SK-MEL-5 (cell line): Measurements from ENCODE around the gene MBTPS1. TPM values are rescaled to one million over a fixed set of nuclear protein-coding genes. Genes with fewer than 3 reads are reported as not detected.

Experiments
- DNase-seq: peaks from one replicate; pipeline ENCODE4 v3.0.0-alpha.2; 2016; ENCODE audit warnings: low read depth, low spot score
- in situ Hi-C: cut with HindIII; loops from 2 replicates; pipeline ENCODE4 v1.10.0; 2016; ENCODE audit warnings: low sequenced_read_pairs, high pct_unique_total_duplicates, low pct_unique_long_range_greater_than_20kb
- polyA plus RNA-seq, 2 experiments: library from polyadenylated mRNA; depleted of rRNA; stranded (reverse); fragments of >200 nt; gene quantifications; 2 replicates each; pipeline ENCODE4 v1.2.3, GENCODE V29; 2015
- total RNA-seq: library from RNA; depleted of rRNA; stranded (reverse); fragments of >200 nt; shearing (Covaris generic); gene quantifications from 2 replicates; pipeline ENCODE4 v1.2.3, GENCODE V29; 2014; rRNA removed

The MBTPS1 gene
- 48.7 and 52.3 TPM in 2 replicates for total RNA-seq
- polyA plus RNA-seq (2015; cell fraction: cytosol; rRNA removed), result 88.9 and 112 TPM in 2 replicates
- 90.3 and 122 TPM in 2 replicates for polyA plus RNA-seq (2015; cell fraction: nucleus; rRNA removed)

DNA sequence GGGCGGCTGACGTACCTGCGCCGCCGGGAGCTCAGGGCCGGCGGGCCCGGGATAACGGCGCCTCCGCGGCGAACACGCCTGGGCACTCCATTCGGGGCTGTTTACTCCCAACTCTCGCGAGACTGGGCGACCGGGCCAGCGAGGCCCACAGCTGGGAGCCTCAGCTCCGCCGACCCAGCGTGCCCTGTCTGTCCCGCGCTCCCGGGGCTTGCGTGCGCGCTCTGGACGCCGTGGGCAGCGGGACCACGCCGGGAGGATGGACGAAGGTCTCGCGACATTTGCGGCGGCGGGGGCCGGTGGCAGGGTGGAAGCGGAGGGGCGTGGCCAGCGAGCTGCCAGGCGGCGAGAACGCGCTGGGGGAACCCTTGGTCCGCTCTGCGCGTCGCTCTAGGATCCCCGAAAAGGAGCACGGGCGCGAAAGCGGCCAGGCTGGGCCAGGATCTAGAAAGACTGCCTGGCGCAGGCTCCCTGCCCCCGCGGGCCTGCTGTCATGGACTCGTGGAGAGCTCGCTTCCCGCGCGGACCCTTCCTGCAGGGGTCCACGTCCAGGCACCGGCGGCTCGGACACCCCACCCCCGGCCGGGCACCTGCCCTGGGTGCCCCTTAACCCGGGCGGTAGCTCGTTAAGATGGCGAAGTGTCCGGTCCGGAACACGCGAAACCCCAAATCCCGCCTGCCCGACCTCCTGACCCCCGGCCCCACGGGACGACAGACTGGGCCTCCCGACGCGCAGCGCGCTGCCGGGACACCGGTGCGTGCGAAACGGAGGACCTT, at the start of gene MBTPS1:
Gene MBTPS1, minus strand, starts transcription at position 223 of the 774 bp plus-strand sequence. CDS start 15,159 bp downstream, outside the sequence.
- in situ Hi-C loops, result no loop called here
- peak; percentile 96 for DNase-seq

DNA sequence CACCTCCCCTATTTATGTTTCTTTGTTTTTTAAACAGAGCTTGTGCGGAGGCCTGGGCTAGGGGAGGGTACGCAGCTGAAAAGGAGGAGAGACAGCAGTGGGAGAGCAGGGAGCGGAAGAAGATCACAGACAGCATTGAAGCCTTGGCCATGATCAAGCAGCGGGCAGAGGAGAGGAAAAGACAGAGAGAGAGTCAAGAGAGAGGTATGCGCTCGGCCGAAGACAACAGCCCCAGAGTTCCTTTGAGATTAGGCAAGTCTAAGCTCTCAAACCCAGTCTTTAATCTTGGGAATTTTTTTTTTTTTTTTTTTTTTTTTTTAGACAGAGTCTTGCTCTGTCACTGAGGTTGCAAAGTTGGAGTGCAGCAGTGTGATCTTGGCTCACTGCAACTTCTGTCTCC, 49.0 kb upstream of the MBTPS1 start:
- in situ Hi-C loops, result no loop called here
- DNase-seq, result no peak

DNA sequence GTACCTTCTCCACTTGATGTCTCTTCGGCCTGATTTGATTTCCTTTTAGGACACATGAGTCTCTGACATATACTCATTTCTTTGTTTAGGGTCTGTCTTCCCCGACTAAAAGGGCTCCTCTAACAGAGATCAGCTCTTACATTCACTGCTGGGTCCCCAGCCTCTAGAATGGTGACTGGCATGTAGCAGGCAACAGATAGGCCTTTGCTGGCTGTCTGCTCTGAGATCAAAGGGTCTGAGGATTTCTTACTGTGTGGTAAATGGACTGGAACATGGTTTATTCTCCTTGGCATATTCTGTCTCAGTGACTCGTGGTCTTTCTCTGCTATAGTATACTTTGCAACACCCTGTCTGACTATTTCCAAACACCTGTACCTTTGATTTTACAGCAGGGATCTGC, 45.1 kb upstream of the MBTPS1 start:
- no peak for DNase-seq
- in situ Hi-C loops, result no loop called here

DNA sequence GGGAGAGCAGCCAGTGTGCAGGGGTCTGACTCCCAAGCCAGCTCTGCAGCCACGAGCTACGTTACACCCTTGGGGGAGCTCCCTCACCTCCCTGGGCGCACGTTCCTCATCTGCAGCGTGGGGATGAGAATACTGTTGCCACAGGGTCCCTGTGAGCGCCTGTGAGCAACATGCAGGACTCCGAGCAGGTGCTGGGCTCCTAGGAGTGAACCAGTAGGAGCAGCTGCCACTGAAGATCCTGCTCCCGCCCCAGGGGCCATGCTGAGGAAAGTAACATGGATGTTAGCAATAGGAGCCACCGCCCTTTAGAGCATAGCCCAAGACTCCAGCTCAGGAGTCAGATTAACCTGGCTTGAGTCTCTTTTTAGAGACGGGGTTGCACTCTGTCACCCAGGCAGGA, 44.3 kb upstream of the MBTPS1 start:
- DNase-seq, result no peak
- in situ Hi-C loops, result no loop called here

DNA sequence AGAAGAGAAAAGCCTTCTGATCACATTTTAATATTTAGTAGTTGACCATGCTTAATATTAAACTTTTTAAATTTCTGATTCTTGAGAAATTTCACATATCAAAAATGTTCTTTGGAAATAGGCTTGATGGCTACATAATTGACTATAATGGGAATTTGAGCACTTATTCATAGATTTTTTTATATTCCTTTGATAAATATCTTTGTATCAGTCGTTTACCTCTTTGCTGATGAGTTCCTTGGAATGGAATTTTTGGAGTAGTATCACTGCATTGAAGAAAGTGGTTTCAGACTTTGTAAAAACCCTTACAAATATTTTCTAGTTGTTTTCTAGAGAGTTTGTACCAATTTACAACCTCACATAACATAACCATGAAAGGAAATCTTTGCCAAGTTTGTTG, 43.1 kb upstream of the MBTPS1 start:
- no peak for DNase-seq
- in situ Hi-C loops, result no loop called here

DNA sequence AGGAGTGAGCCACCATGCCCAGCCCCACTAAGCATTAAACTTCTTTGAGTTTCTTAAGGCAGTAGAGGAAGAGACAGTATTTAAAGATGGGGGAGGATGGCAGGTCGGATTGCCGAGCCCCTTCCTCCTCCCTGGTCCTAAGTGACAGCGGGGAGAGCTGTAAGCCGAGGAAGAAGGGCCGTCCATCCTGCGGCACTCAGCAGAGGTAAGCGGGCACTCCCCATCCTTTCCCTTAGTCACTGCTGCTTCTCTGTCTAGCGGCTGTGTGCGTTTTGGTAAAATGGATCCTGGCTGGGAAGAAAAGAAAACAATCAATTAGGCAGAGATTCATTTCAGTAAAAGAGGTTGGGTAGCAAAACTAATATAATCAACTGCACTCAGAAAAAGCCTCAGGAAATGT, 42.3 kb upstream of the MBTPS1 start:
- in situ Hi-C loops, result no loop called here
- DNase-seq, result no peak

DNA sequence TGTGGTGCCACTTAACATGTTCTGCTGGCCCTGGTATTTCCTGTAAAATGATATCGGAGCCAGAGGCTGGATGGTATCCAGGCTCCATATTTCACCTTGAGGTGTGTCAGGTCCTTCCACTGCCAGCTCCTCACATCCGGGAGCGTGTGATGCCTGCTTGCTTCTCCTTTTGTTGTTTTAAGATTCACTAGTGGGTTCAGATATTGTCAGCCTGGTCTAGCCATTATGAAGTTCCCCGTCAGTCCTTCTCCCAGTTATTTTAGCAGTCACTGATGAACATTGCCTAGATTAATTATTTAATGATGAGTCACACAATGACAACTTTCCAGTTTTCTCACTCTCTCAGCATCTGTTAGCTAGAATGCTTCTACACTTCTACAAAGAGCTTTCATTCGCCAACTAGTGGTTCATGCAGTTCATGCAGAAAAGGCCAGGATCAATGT, 39.6 kb upstream of the MBTPS1 start:
- no peak for DNase-seq
- in situ Hi-C loops, result no loop called here

DNA sequence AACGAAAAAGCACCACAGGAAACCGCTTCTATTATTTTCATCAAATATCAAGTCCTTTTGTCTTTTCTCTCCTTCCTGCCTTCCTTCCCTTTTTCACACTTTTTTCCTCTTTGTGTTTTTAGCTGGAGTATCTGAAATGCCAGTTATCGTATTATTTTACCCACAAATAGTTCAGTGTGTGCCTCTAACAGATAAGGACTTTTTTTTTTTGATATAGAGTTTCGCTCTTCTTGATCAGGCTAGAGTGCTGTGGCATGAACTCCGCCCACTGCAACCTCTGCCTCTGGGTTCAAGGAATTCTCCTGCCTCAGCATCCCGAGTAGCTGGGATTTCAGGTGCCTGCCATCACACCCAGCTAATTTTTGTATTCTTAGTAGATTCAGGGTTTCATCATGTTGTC, 39.0 kb upstream of the MBTPS1 start:
- in situ Hi-C loops, result no loop called here
- DNase-seq, result no peak

DNA sequence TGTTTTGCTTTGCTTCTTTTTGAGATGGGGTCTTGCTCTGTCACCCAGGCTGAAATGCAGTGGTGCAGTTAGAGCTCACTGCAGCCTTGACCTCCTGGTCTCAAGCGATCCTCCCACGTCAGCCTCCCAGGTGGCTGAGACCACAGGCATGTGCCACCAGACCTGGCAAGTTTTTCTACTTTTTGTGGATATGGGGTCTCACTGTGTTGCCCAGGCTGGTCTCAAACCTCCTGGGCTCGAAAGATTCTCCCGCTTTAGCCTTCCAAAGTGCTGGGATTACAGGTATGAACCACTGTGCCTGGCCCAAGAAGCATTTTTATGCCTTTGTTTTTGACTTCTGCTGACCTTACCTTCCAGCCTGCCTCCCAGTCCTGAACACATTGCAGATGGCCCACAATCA, 38.5 kb upstream of the MBTPS1 start:
- in situ Hi-C loops, result no loop called here
- DNase-seq, result no peak

DNA sequence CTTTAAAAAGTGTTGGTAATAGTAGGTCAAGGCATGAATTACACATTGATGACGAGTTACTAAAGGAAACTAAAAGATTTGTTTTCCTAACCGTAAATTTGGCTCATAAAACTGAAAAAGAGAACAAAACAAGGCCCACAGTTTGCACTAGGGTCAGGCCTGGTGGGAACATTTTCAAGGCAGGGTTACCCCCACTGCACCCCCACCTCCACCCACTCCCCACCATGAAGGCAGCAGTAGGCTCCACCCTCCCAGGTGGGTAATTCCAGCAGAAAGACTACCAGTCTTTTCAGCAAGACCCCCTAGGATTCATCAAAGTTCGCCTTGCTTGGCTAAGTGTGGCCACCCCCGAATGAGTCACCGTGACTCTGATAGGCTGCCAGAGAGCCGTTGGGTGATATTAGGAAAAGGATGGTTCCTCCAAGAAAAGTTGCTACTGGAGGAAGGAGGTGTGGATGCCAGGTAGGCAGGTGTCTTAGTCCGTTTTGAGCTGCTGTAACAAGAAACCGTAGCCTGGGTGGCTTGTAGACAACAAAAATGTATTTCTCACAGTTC, 37.0 kb upstream of the MBTPS1 start:
- DNase-seq, result no peak

DNA sequence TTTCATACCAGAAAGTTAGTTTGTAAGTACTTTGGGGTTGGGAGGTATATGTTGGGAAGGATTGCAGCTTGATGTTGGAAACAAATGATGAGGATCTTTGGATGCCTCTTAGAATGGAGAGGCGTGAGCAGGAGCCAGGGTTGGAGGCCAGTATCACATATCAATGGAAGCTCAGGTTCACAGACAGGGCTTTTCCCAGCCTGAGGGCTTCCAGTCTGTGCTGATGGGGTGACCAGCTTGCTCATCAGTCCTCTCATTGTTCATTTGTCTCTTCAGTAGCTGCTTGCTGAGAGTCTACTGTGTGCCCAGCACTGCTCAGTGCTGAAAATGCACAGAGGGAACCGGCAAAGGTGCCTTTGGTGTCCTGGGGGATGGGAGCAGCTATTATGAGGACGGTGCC, 34.2 kb upstream of the MBTPS1 start:
- DNase-seq, result peak; percentile 36
- in situ Hi-C loops, result no loop called here

More for the DNA sequence above, 37.0 kb upstream of the MBTPS1 start:
- in situ Hi-C loops, result no loop called here

DNA sequence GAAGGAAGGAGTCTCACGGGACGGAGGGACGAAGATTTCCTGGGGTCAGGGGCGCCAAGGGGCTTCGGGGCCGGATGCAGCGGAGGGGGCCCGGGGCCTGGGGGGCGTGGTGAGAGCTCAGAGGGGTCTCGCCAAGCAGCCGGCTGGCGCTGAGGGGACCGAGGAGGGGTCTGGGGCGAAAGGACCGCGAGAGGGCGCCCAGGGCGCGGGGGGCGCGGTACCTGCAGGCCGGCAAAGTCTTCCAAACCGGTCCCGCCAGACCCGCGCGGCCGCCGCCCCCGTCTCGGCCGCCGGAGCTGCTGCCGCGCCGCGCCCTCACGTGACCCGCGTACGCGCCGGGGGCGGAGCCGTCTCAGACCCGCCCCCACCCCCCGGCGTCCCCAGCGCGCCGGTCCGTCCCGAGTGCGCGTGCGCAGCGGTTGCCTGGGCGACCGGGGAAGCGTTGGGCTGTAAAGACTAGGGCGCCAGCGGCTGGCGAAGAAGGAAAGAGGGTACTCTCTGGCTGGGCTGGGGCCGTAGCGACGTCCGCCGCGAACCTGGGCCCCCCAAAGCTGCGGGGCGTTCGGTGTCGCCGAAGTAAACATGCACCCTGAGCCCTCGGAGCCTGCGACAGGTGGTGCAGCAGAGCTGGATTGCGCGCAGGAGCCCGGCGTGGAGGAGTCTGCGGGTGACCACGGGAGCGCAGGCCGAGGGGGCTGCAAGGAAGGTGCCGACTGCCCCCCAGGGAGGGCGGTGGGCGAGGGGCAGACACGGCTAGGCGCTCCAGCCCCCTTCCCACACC, 28.3 kb upstream of the MBTPS1 start, which contains the start of the genes DNAAF1 and HSDL1:
Gene DNAAF1, plus strand, starts transcription at position 450 of the 781 bp plus-strand sequence. Its CDS starts 133 bp downstream, at position 583.
Gene HSDL1, minus strand, starts transcription at position 319 of the 781 bp plus-strand sequence. CDS start 13,856 bp downstream, outside the sequence.
- in situ Hi-C loops, result no loop called here
- DNase-seq, result peak; percentile 76

DNA sequence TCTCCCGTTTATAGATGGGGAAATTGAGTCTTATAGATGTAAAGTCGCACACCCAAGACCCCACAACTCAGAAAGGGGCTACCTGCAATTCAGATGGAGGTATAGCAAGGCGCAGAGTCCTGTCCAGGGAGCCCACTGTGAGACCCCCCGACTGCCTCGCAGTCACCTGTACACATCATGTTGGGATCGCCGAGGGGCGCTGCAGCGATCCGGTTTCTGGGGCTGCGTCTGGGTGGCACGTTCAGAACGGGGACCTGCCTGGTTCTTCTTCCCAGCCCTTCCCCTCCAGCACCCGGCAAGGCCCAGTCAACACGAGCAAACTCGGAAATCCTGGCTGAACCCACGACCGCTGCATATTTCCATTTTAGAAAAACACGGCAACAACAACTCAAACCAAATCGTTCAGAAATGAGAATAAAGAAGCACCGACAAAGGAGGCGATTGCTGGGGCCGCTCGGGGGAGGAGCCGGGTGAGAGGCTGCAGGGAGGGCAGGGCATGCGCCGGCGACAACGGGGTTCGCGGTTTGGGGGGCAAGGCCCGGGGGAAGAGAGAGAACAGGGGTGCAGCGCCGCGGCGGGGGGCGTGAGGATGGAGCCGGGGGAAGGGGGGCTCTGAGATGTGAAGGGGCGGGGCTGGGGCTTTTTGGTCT, 27.6 kb upstream of the MBTPS1 start:
- in situ Hi-C loops, result no loop called here
- no peak for DNase-seq

DNA sequence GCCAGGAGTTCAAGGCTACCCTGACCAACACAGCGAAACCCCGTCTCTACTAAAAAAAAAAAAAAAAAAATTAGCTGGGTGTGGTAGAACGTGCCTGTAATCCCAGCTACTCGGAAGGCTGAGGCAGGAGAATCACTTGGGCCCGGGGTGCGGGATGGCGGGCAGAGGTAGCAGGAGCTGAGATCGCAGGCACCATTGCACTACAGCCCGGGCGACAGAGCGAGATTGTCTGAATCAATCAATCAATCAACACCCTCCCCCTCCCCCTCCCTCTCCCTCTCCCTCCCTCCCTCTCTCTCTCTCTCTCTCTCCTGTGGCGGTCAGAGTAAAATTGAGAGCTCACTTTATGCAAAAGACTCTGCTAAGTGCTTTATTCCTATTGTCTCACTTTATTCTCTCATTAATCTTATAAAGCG, 27.1 kb upstream of the MBTPS1 start:
- in situ Hi-C loops, result no loop called here
- DNase-seq, result no peak

DNA sequence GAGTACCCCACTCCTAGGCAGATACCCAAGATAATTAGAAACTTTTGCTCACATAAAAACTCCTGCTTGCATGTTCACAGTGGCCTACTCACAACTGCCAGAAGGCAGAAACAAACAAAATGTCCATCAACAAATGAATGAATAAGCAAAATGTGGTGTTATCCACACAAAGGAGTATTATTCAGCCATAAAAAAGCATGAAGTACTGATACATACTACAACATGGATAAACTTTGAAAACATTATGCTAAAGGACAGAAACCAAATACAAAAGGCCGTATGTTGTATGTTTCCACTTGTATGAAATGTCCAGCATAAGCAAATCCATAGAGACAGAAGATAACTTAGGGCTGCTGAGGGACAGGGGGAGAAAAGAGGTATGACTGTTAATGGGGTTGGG, 26.3 kb upstream of the MBTPS1 start:
- DNase-seq, result no peak
- in situ Hi-C loops, result no loop called here

DNA sequence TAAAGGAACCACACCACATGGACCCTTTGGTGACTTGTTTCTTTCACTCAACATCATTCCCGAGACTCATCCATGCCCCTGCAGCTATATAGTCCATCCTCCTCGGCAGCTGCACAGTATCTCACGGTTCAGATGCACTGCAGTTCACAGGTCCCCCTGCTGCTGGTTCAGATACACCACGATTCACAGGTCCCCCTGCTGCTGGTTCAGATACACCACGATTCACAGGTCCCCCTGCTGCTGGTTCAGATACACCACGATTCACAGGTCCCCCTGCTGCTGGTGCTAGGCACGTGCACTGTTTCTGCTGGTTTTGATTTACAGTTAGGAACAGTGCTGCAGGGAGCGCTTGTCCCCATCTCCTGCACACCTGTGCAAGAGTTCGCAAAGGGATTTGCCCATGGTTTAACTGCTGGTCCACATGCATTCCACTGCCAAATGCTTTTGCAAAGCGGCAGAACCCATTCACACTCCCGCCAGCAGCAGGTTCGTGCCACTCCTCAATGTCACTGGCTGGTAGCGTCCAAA, 24.5 kb upstream of the MBTPS1 start:
- no peak for DNase-seq
- in situ Hi-C loops, result no loop called here

DNA sequence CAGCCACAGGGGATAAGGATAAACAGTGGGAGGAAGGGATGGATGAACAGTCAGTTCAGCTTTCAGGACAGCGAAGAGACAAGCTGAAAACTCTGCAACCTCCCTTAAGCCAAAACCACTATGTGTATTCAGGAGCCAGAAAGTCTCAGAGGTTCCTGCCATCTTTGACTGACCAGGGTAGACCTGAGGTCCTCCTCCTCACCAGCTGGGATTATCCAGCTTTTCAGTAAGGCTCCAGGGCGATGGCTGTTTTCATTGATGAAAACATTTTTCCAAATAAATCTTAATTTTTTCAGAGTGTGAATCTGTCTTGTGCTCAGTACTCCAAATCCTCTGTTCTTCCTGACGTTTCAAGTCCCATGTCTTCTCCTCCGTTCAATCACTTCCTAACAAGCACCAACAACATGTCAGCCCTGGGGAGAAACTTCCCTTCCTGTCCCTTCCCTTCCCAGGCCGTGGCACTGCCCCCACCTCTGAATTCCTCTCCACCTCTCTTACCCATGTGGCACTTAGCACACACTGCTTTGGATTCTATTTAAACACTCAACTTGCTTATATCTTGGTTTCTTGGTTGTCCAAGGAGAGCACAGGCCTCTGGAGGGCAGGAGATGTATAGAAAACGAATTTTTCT, 23.0 kb upstream of the MBTPS1 start:
- in situ Hi-C loops, result no loop called here
- DNase-seq, result no peak
